Colonic mucosa (tissue), 4 donors: ENCODE measurements around the gene STT3A. TPM values are rescaled to one million over a fixed set of nuclear protein-coding genes. Genes with fewer than 3 reads are reported as not detected.

Experiments
- DNase-seq: peaks from one replicate; pipeline ENCODE4 v3.0.0-alpha.2; 2020
- H3K27ac ChIP-seq: fragments of 200-600 bp; one replicate; pipeline ENCODE4 v1.8.0; 2021
- H3K27me3 ChIP-seq: fragments of 200-600 bp; one replicate; pipeline ENCODE4 v1.8.0; 2021
- H3K36me3 ChIP-seq: fragments of 200-600 bp; one replicate; pipeline ENCODE4 v1.8.0; 2021
- H3K4me1 ChIP-seq: fragments of 200-600 bp; one replicate; pipeline ENCODE4 v1.8.0; 2021; ENCODE audit warnings: mild to moderate bottlenecking
- H3K4me3 ChIP-seq: fragments of 200-600 bp; one replicate; pipeline ENCODE4 v1.8.0; 2021
- H3K9ac ChIP-seq, 2 donors: one replicate each; pipeline ENCODE4 v1.7.0; 2013; ENCODE audit warnings: control low read depth in 2 of 2, low read depth in 2 of 2, low read length in 2 of 2
- H3K9me3 ChIP-seq: fragments of 200-600 bp; one replicate; pipeline ENCODE4 v1.8.0; 2021
- CTCF ChIP-seq: fragments of 200-600 bp; IDR thresholded peaks from one replicate; pipeline ENCODE4 v1.8.0; 2022; ENCODE audit warnings: antibody characterized with exemption, mild to moderate bottlenecking
- intact Hi-C: fragments of 100-400 bp; cut with DNase I; formaldehyde crosslinking; loops from one replicate; pipeline ENCODE4 v1.14.1; 2022
- total RNA-seq, 2 donors: library from RNA; stranded (reverse); fragmentation: NEBNext Ultra II Directional in 1 of 2; extraction: Animal tissue kit (Norgen Biotek cat#: 25700) in 1 of 2; gene quantifications; one replicate each; pipeline ENCODE4 v1.2.1, GENCODE V29; 2021
- donor health status: healthy.
- donor health status: DM: no; HTN: no; CAD: no.
- donor health status: DM: no; HTN: no; CAD: no.

STT3A gene
- total RNA-seq, 2 donors from 2014 or later: 130 to 183 TPM

- Histone ChIP-seq H3K9ac (no peak overlapping the region), H3K27me3 (no peaks in the 10 kb centered on the region), H3K4me1 (peaks cover 4% of the 10 kb centered on the region), H3K27ac (no peak overlapping the region), H3K4me3 (no peak overlapping the region), H3K36me3 (no peaks in the 10 kb centered on the region), H3K9me3 (no peaks in the 10 kb centered on the region)
- intact Hi-C loops: no loop called here
- no peak for TF ChIP-seq CTCF
- no peak for DNase-seq
Observed at GRCh38 chr11:125627236-125627910, 34.7 kb downstream of the STT3A start.

- Histone ChIP-seq H3K9ac (no peak overlapping the region), H3K27ac (no peak overlapping the region), H3K27me3 (no peaks in the 10 kb centered on the region), H3K4me1 (no peaks in the 10 kb centered on the region), H3K36me3 (no peaks in the 10 kb centered on the region), H3K9me3 (no peaks in the 10 kb centered on the region), H3K4me3 (no peak overlapping the region)
- no peak for DNase-seq
- intact Hi-C loops: no loop called here
- no peak for TF ChIP-seq CTCF
Observed at GRCh38 chr11:125637840-125638239, 45.2 kb downstream of the STT3A start.

- no peak overlapping the region for H3K9ac ChIP-seq
- H3K9me3 ChIP-seq: no peaks in the 10 kb centered on the region
- DNase-seq: no peak
- no peak overlapping the region for H3K4me3 ChIP-seq
- no peaks in the 10 kb centered on the region for H3K27me3 ChIP-seq
- TF ChIP-seq CTCF: no peak
- intact Hi-C loops: no loop called here
- H3K27ac ChIP-seq: no peak overlapping the region
- no peaks in the 10 kb centered on the region for H3K36me3 ChIP-seq
- H3K4me1 ChIP-seq: no peaks in the 10 kb centered on the region
Observed at GRCh38 chr11:125638315-125638714, 45.7 kb downstream of the STT3A start.

GRCh38 chr11:125645871-125646270 is 53.2 kb downstream of the STT3A start:
- no peaks in the 10 kb centered on the region for H3K4me1 ChIP-seq
- no peak for DNase-seq
- H3K9ac ChIP-seq: no peak overlapping the region
- H3K4me3 ChIP-seq: no peak overlapping the region
- H3K27ac ChIP-seq: no peak overlapping the region
- H3K27me3 ChIP-seq: no peaks in the 10 kb centered on the region
- H3K9me3 ChIP-seq: no peaks in the 10 kb centered on the region
- H3K36me3 ChIP-seq: no peaks in the 10 kb centered on the region
- intact Hi-C loops: no loop called here
- no peak for TF ChIP-seq CTCF

- no peak for TF ChIP-seq CTCF
- DNase-seq: no peak
- no peak overlapping the region for H3K9ac ChIP-seq
- H3K4me1 ChIP-seq: no peaks in the 10 kb centered on the region
- H3K27me3 ChIP-seq: no peaks in the 10 kb centered on the region
- intact Hi-C loops: no loop called here
- no peaks in the 10 kb centered on the region for H3K36me3 ChIP-seq
- no peaks in the 10 kb centered on the region for H3K9me3 ChIP-seq
- H3K4me3 ChIP-seq: no peak overlapping the region
- no peak overlapping the region for H3K27ac ChIP-seq
Observed at GRCh38 chr11:125649465-125650166, 57.0 kb downstream of the STT3A start.
